KOPT-K1 (cell line): Measurements from ENCODE around the gene BCAS3.
A peak's percentile ranks its signal among the peaks of the same experiment; 100 is the strongest.

ENCODE experiments used
- H3K27ac ChIP-seq: fragments of 200-600 bp; sonication (generic); 2 replicates; pipeline ENCODE4 v1.5.1; 2016; ENCODE audit warnings: antibody characterized with exemption, mild to moderate bottlenecking, low read depth, low read length; ENCODE audit not compliant: poor library complexity, severe bottlenecking
- H3K36me3 ChIP-seq: fragments of 200-600 bp; sonication (generic); 2 replicates; pipeline ENCODE4 v1.5.1; 2017; ENCODE audit warnings: antibody characterized with exemption, mild to moderate bottlenecking, low read length, moderate library complexity; ENCODE audit not compliant: insufficient read depth
- H3K9me3 ChIP-seq: fragments of 200-600 bp; sonication (generic); 2 replicates; pipeline ENCODE4 v1.5.1; 2017; ENCODE audit warnings: antibody characterized with exemption, low read length, mild to moderate bottlenecking; ENCODE audit not compliant: insufficient read depth, poor library complexity, severe bottlenecking

Gene BCAS3

GRCh38 chr17:61208301-61209105 lies 530.9 kb downstream of the BCAS3 start:
- Histone ChIP-seq H3K27ac (no peak overlapping the region), H3K36me3 (no peaks in the 10 kb centered on the region), H3K9me3 (no peaks in the 10 kb centered on the region)

DNA sequence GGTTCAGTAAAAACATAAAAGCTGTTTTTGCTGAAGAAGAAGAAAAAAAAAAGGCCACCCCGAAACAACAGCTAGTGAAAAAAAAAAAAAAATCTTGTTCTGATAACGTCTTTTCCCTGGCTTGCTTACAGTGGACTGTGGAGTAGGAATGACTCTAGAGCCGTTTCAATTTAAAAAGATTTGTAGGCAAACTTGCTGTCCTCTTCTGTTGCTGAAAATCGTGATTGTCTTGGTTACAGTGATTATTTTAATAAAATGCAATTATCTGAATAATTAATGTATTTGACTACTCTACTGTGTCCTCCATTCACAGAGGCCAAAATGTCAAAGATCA lies 531.4 kb downstream of the BCAS3 start:
- Histone ChIP-seq H3K9me3 (no peaks in the 10 kb centered on the region), H3K27ac (no peak overlapping the region), H3K36me3 (no peaks in the 10 kb centered on the region)

DNA sequence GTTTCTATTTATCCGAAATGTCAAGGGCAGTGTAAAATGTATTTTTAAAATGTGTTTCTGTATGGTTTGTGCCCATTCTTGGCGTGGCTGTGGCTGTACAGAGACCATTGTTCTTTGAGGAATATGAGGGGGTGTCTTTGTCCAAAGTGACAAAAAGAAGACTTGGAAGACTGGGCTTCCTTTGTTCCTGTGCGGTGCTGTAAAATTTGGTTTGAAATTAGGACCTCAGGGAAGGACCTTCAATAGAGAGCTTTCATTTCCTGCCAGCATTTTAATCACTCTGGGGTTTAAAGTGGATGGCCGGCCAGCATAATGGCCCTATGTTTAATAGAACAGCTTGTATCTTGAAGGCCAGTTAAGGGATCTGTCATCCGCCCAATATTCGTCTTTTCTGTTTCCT lies 531.9 kb downstream of the BCAS3 start:
- H3K36me3 ChIP-seq = no peaks in the 10 kb centered on the region
- H3K9me3 ChIP-seq = no peaks in the 10 kb centered on the region
- no peak overlapping the region for H3K27ac ChIP-seq

DNA sequence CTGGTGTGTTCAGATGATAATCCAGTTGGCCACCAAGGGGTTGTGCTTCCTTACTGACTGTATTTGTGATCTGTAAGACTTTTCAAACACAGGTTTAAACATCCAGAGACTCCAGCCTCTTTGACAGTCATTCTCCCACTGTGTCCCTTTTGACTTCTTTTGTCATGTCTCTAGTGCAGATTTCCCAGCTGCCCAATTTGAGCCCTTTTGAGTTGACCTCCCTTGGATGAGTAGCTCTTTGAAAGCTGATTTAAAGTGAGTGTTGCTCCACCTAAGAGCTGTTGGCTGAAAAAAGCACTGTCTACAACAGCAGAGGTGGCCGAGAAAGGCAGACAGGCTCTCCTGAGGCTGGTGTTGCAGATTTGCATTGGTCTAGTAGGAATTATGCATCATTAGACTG lies 533.6 kb downstream of the BCAS3 start:
- H3K27ac ChIP-seq = no peak overlapping the region
- H3K36me3 ChIP-seq = no peaks in the 10 kb centered on the region
- no peaks in the 10 kb centered on the region for H3K9me3 ChIP-seq

DNA sequence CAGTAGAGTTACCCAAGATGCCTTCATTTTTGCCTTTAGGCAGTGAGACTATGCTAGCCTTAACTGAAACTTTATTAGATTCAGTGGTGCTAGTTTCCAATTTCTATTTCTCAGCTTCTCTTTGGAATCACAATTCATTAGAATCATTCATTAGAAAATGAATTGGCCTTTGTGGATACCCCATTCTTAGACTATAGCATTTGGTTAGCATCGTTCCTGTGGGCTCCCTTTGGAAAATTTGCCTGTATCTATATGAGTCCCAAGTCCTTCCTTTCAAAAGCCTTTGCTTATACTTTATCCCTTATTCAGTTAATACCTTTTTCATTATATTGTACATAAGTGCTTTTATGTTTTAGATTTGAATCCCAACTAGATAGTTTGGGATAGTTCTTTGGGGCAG lies 535.0 kb downstream of the BCAS3 start:
- Histone ChIP-seq H3K9me3 (no peaks in the 10 kb centered on the region), H3K27ac (no peak overlapping the region), H3K36me3 (no peaks in the 10 kb centered on the region)

- no peaks in the 10 kb centered on the region for H3K36me3 ChIP-seq
- no peaks in the 10 kb centered on the region for H3K9me3 ChIP-seq
- H3K27ac ChIP-seq = no peak overlapping the region
These were observed 537.1 kb downstream of the BCAS3 start for GRCh38 chr17:61214753-61215152.

DNA sequence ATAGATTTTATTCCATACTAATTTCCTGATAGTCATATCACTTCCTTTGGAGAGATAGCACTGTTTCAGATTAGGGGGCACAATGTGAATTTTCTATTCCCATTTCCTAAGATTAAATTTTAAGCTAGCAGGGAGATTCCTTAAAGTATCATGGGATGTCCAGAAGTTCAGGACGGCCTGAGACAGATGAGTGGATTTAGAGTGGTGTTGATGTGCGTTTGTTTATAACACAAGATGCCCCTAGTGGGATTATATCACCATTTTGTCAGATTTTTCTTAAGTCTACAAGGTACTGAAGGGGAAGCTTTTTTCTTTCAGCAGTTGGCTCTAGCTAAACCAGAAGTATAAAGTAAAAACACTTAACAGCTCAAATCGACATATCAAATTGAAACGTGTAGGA lies 538.4 kb downstream of the BCAS3 start:
- Histone ChIP-seq H3K36me3 (no peaks in the 10 kb centered on the region), H3K27ac (no peak overlapping the region), H3K9me3 (no peaks in the 10 kb centered on the region)

DNA sequence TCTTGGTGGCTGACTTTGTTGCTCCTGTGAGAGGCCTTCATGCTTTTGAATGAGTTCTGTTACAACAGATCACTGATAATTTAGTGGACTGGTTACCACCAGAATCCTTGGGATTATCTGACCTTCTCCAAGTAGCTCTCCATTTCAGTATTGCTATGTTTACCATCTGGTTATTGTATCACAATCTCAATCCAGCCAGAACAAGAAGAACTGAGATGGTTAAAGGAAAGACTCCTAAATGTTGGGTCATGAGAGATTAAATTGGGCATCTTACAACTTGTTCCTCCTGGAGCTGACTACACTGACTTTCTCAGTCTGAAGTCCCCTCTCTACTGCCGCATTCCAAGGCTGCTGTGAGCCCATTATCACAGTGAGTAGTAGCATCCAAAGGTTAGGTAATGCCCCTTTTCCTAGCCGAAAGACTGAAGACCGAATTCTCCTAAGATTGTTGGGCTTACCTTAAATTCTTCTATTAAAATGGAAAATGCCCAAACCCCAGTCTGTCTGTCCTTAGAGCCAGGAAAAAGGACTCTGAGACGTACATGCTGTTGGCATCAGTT lies 540.3 kb downstream of the BCAS3 start:
- Histone ChIP-seq H3K9me3 (no peaks in the 10 kb centered on the region), H3K27ac (no peak overlapping the region), H3K36me3 (no peaks in the 10 kb centered on the region)

DNA sequence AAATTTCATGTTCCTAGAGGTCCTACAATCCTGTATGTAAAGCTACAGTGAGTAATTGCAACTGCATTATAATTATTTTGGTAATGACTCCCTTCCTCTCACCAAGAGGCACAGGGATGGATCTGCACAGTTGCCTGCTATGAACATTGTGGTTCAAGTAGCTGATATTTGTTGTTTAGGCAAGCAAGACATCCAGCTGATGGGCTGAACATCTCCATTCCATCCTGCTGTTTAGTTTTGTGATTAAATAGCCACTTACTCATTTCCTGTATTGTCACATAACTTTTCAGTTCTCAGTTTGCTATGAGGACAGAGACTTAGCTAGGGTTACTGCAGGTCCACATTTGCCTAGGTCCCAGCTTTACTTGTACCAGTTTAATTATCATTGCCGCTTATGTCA lies 540.8 kb downstream of the BCAS3 start:
- Histone ChIP-seq H3K27ac (no peak overlapping the region), H3K36me3 (no peaks in the 10 kb centered on the region), H3K9me3 (no peaks in the 10 kb centered on the region)

- Histone ChIP-seq H3K36me3 (no peaks in the 10 kb centered on the region), H3K9me3 (no peaks in the 10 kb centered on the region), H3K27ac (no peak overlapping the region)
These were observed 541.8 kb downstream of the BCAS3 start for GRCh38 chr17:61219460-61219859.

DNA sequence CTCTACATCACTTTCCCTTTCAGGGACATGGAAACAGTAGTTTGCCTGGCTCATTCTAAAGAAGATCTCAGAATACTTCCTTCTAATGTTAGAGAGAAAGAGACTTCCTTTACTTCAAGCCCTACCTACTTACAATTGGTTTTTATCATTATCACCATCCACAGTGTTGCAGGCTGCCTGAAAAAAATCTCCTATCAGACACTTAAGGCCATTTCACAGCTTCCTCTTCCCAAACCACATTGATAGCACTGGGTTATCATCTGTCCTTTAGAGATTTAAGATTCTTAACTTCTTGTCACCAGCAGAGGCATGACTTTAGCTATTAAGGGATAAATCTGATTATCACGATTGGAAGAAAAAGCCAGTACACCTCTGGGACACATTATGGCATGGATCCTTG lies 543.5 kb downstream of the BCAS3 start:
- H3K36me3 ChIP-seq = no peaks in the 10 kb centered on the region
- peak overlapping the region; percentile 11 for H3K27ac ChIP-seq

GRCh38 chr17:61221597-61222471 lies 544.2 kb downstream of the BCAS3 start:
- H3K9me3 ChIP-seq = no peaks in the 10 kb centered on the region
- H3K36me3 ChIP-seq = no peaks in the 10 kb centered on the region
- H3K27ac ChIP-seq = peak overlapping the region; percentile 52

More for the DNA sequence above, 543.5 kb downstream of the BCAS3 start:
- no peaks in the 10 kb centered on the region for H3K9me3 ChIP-seq

GRCh38 chr17:61223725-61224124 lies 546.1 kb downstream of the BCAS3 start:
- H3K27ac ChIP-seq = no peak overlapping the region
- H3K9me3 ChIP-seq = no peaks in the 10 kb centered on the region
- no peaks in the 10 kb centered on the region for H3K36me3 ChIP-seq

GRCh38 chr17:61225178-61225882 lies 547.7 kb downstream of the BCAS3 start:
- Histone ChIP-seq H3K36me3 (no peaks in the 10 kb centered on the region), H3K27ac (no peak overlapping the region), H3K9me3 (no peaks in the 10 kb centered on the region)

DNA sequence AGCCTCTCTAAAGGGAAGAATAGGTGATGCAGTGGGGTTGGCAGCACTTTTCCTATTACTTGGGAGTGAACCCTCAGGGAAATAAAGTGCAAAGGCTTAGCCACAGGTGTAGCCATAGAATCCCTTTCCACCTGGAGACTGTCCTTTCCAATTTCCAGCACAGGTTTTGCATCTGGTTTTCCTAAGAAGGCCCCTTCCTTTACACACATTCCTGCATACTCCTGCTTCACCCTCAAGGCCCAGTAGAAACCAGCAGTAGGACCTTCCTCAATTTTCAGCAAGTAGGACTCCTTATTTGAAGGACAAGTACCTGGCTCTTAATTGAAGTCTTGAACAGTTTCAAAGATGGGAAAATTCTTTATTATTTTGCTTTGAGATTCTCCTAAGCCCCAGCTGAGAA lies 550.2 kb downstream of the BCAS3 start:
- Histone ChIP-seq H3K9me3 (no peaks in the 10 kb centered on the region), H3K27ac (no peak overlapping the region), H3K36me3 (no peaks in the 10 kb centered on the region)
